ENCODE data around the gene CDKL2.

DNA sequence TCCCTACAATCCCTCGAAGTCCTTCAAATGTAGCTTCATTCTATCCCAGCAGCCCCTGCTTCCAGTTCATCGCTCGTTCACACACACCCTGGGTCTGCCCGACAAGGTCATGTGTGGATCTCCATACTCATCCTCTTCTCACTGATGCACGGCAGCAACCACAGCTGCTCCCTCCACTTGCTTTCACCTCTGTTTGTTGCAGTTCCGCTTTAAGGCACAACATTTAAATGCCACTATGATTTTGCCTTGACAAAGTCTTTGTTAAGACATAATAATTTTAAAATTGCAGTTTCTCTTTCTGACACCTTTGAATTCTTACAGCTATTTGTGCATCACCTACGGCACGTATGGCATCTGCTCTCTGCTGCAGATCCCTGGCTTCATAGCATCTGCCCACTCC, 72.6 kb downstream of the CDKL2 start:
- TF ChIP-seq, protein P1, sequence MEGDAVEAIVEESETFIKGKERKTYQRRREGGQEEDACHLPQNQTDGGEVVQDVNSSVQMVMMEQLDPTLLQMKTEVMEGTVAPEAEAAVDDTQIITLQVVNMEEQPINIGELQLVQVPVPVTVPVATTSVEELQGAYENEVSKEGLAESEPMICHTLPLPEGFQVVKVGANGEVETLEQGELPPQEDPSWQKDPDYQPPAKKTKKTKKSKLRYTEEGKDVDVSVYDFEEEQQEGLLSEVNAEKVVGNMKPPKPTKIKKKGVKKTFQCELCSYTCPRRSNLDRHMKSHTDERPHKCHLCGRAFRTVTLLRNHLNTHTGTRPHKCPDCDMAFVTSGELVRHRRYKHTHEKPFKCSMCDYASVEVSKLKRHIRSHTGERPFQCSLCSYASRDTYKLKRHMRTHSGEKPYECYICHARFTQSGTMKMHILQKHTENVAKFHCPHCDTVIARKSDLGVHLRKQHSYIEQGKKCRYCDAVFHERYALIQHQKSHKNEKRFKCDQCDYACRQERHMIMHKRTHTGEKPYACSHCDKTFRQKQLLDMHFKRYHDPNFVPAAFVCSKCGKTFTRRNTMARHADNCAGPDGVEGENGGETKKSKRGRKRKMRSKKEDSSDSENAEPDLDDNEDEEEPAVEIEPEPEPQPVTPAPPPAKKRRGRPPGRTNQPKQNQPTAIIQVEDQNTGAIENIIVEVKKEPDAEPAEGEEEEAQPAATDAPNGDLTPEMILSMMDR (conservative IDR thresholded peaks at IDR 0.05; ENCODE audit: low read depth, low read length): no peak
- no peak for TF ChIP-seq POLR2A (IDR thresholded peaks at IDR 0.05; ENCODE audit: low read depth, low read length)
- TF ChIP-seq, protein P2, sequence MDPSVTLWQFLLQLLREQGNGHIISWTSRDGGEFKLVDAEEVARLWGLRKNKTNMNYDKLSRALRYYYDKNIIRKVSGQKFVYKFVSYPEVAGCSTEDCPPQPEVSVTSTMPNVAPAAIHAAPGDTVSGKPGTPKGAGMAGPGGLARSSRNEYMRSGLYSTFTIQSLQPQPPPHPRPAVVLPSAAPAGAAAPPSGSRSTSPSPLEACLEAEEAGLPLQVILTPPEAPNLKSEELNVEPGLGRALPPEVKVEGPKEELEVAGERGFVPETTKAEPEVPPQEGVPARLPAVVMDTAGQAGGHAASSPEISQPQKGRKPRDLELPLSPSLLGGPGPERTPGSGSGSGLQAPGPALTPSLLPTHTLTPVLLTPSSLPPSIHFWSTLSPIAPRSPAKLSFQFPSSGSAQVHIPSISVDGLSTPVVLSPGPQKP (IDR thresholded peaks at IDR 0.05; ENCODE audit: borderline replicate concordance, low read depth, low read length): no peak
- TF ChIP-seq MAFK (IDR thresholded peaks at IDR 0.05; ENCODE audit: low read depth, low read length): no peak
- TF ChIP-seq MXI1 (IDR thresholded peaks at IDR 0.05; ENCODE audit: borderline replicate concordance, low read depth, low read length): no peak
- TF ChIP-seq RAD21 (IDR thresholded peaks at IDR 0.05; ENCODE audit: low read length): no peak
- no peak for TF ChIP-seq BHLHE40 (IDR thresholded peaks at IDR 0.05; ENCODE audit: low read depth, low read length)
- no peak for TF ChIP-seq SMC3 (IDR thresholded peaks at IDR 0.05; ENCODE audit: low read depth, low read length)
- no peak for TF ChIP-seq RCOR1 (IDR thresholded peaks at IDR 0.05; ENCODE audit: insufficient replicate concordance, low read length)
- TF ChIP-seq RFX5 (IDR thresholded peaks at IDR 0.05; ENCODE audit: low read depth, low read length): no peak
- no peak for TF ChIP-seq NFE2L2 (IDR thresholded peaks at IDR 0.05; ENCODE audit: low read depth, low read length)

All from IMR-90 (cell line).